Testis (tissue), 2 donors: ENCODE data around the gene RPP25L.

Experiments used
- POLR2A ChIP-seq: fragments of 450-650 bp; IDR thresholded peaks from one replicate; pipeline ENCODE4 v1.6.1; 2017; ENCODE audit warnings: antibody characterized with exemption, mild to moderate bottlenecking, moderate library complexity
- TF ChIP-seq, protein P1 (sequence below), 3 experiments: fragments of 450-650 bp in 2 of 3; fragments of 200-600 bp in 1 of 3; sonication (generic) in 1 of 3; IDR thresholded peaks; one replicate each; pipeline ENCODE4 v1.5.1; 2016 to 2019; ENCODE audit warnings: antibody characterized with exemption in 3 of 3, mild to moderate bottlenecking in 2 of 3, moderate library complexity in 1 of 3

DNA sequence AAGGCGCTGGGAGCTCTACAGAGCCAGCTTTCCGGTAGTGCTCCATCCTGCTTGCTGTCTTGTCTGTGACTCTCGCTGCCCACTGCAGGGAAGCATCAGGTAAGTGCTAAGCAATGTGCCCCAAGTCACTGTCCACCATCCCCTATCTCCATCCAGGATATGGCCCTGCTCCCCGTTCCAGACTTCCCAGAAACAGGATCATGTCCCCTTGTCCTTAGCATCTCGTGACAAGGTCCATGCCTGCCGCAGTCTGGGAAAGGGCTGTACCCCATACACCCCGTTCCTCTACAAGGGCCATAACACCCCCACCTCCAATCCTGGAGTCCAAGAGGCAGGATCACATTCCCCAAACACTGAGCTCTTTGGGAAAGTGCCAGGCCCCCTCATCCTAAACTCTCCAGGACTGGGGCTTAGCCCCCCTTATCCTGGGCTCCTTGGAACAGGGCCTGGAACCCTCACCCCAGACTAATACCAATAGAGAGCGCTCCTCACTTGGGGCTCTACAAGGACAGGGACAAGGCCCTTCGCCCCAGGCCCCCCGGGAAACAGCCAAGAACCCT lies 566 bp downstream of the RPP25L start:
- TF ChIP-seq, protein P1, sequence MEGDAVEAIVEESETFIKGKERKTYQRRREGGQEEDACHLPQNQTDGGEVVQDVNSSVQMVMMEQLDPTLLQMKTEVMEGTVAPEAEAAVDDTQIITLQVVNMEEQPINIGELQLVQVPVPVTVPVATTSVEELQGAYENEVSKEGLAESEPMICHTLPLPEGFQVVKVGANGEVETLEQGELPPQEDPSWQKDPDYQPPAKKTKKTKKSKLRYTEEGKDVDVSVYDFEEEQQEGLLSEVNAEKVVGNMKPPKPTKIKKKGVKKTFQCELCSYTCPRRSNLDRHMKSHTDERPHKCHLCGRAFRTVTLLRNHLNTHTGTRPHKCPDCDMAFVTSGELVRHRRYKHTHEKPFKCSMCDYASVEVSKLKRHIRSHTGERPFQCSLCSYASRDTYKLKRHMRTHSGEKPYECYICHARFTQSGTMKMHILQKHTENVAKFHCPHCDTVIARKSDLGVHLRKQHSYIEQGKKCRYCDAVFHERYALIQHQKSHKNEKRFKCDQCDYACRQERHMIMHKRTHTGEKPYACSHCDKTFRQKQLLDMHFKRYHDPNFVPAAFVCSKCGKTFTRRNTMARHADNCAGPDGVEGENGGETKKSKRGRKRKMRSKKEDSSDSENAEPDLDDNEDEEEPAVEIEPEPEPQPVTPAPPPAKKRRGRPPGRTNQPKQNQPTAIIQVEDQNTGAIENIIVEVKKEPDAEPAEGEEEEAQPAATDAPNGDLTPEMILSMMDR (IDR thresholded peaks at IDR 0.05) = no peak
- no peak for TF ChIP-seq POLR2A
